ENCODE results near the gene DNPEP.

- TF ChIP-seq POLR2A (IDR thresholded peaks at IDR 0.05; ENCODE audit: low read depth): no peak
- no peak for TF ChIP-seq CTCF (IDR thresholded peaks at IDR 0.05)
- TF ChIP-seq POLR2AphosphoS5 (IDR thresholded peaks at IDR 0.05): no peak
- no peak for TF ChIP-seq EP300 (IDR thresholded peaks at IDR 0.05)
Measured at GRCh38 chr2:219378163-219378851, 9.4 kb downstream of the DNPEP start.

Data from esophagus muscularis mucosa (tissue), 4 donors.